Measurements from ENCODE around the gene FMN2. TPM values are rescaled to one million over a fixed set of nuclear protein-coding genes. Genes with fewer than 3 reads are reported as not detected.
"Not testable (repeated sequence)": the region's sequence is repeated elsewhere in the genome, so short reads cannot be mapped to it uniquely, and the experiment has no call there.

The FMN2 gene
- total RNA-seq, 1 donor from 2014 or later, result 4.3 TPM

GRCh38 chr1:240170806-240171205 is 79.1 kb downstream of the FMN2 start:
- no peak overlapping the region for H3K27ac Mint-ChIP-seq
- no peak overlapping the region for H3K4me3 Mint-ChIP-seq
- no peak for DNase-seq (ENCODE audit: extremely low spot score, unreplicated experiment)
- H3K36me3 Mint-ChIP-seq, result no peaks in the 10 kb centered on the region
- no peaks in the 10 kb centered on the region for H3K9me3 Mint-ChIP-seq
- peaks cover 7% of the 10 kb centered on the region for H3K27me3 Mint-ChIP-seq
- TF ChIP-seq CTCF (conservative IDR thresholded peaks at IDR 0.05), result no peak
- H3K4me1 Mint-ChIP-seq (ENCODE audit: unreplicated experiment), result no peaks in the 10 kb centered on the region

- Mint-ChIP-seq H3K36me3 (no peaks in the 10 kb centered on the region), H3K27ac (no peak overlapping the region), H3K9me3 (no peaks in the 10 kb centered on the region), H3K4me1 (ENCODE audit: unreplicated experiment) (no peaks in the 10 kb centered on the region), H3K4me3 (no peak overlapping the region), H3K27me3 (peaks cover 7% of the 10 kb centered on the region)
- no peak for TF ChIP-seq CTCF (conservative IDR thresholded peaks at IDR 0.05)
- DNase-seq (ENCODE audit: extremely low spot score, unreplicated experiment), result no peak
Measured at GRCh38 chr1:240171907-240172306, 80.2 kb downstream of the FMN2 start.

GRCh38 chr1:240173836-240174235 is 82.2 kb downstream of the FMN2 start:
- TF ChIP-seq CTCF (conservative IDR thresholded peaks at IDR 0.05), result no peak
- no peak for DNase-seq (ENCODE audit: extremely low spot score, unreplicated experiment)
- H3K36me3 Mint-ChIP-seq, result no peaks in the 10 kb centered on the region
- H3K4me3 Mint-ChIP-seq, result no peak overlapping the region
- no peaks in the 10 kb centered on the region for H3K4me1 Mint-ChIP-seq (ENCODE audit: unreplicated experiment)
- H3K27ac Mint-ChIP-seq, result no peak overlapping the region
- peaks cover 7% of the 10 kb centered on the region for H3K27me3 Mint-ChIP-seq
- H3K9me3 Mint-ChIP-seq, result no peaks in the 10 kb centered on the region

GRCh38 chr1:240174734-240175133 is 83.1 kb downstream of the FMN2 start:
- H3K36me3 Mint-ChIP-seq, result no peaks in the 10 kb centered on the region
- H3K9me3 Mint-ChIP-seq, result no peaks in the 10 kb centered on the region
- TF ChIP-seq CTCF (conservative IDR thresholded peaks at IDR 0.05), result no peak
- H3K4me3 Mint-ChIP-seq, result no peak overlapping the region
- no peak for DNase-seq (ENCODE audit: extremely low spot score, unreplicated experiment)
- H3K4me1 Mint-ChIP-seq (ENCODE audit: unreplicated experiment), result no peaks in the 10 kb centered on the region
- no peak overlapping the region for H3K27ac Mint-ChIP-seq
- peaks cover 7% of the 10 kb centered on the region for H3K27me3 Mint-ChIP-seq

- Mint-ChIP-seq H3K27me3 (peaks cover 3% of the 10 kb centered on the region), H3K4me1 (ENCODE audit: unreplicated experiment) (no peaks in the 10 kb centered on the region), H3K4me3 (no peak overlapping the region), H3K36me3 (no peaks in the 10 kb centered on the region), H3K9me3 (no peaks in the 10 kb centered on the region), H3K27ac (no peak overlapping the region)
- no peak for TF ChIP-seq CTCF (conservative IDR thresholded peaks at IDR 0.05)
- DNase-seq (ENCODE audit: extremely low spot score, unreplicated experiment), result no peak
Measured at GRCh38 chr1:240178366-240178765, 86.7 kb downstream of the FMN2 start.

- not testable (repeated sequence) for H3K4me3 Mint-ChIP-seq; H3K27ac Mint-ChIP-seq; H3K4me1 Mint-ChIP-seq (ENCODE audit: unreplicated experiment)
Measured at GRCh38 chr1:240184682-240185081, 93.0 kb downstream of the FMN2 start.

More at GRCh38 chr1:240184682-240185081, 93.0 kb downstream of the FMN2 start:
- peaks cover 21% of the 10 kb centered on the region for H3K27me3 Mint-ChIP-seq
- H3K36me3 Mint-ChIP-seq; DNase-seq (ENCODE audit: extremely low spot score, unreplicated experiment); H3K9me3 Mint-ChIP-seq: not testable (repeated sequence)

All from type B pancreatic cell (in vitro differentiated cells).